RKO (cell line): ENCODE results near the gene CACTIN.

Experiments used
- DNase-seq: peaks from one replicate; pipeline ENCODE4 v3.0.0-alpha.2; 2016; ENCODE audit warnings: low spot score

Gene CACTIN

DNA sequence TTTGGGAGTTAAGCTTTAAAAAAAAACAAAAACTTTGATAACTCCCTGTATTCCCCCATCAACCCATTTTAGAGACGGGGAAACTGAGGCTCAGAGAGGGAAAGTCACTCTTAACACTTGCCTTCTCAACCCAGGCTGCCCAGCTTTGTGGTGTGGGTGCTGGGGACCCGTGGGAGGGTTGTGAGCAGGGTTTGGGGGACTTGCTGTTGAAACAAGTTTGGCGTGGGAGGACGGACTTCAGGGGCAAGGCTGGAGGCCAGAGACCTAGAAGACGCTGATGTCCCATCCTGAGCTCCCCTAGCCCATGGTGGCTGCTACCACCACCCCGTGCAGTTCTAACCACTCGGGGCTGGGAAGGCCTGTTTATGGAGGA lies 747 bp upstream of the CACTIN start:
- no peak for DNase-seq

GRCh38 chr19:3625996-3626472 lies 556 bp downstream of the CACTIN start:
- DNase-seq: peak; percentile 29

- no peak for DNase-seq
Observed at GRCh38 chr19:3623716-3624115, 2.9 kb downstream of the CACTIN start.

GRCh38 chr19:3622224-3622623 lies 4.4 kb downstream of the CACTIN start:
- DNase-seq: no peak

DNA sequence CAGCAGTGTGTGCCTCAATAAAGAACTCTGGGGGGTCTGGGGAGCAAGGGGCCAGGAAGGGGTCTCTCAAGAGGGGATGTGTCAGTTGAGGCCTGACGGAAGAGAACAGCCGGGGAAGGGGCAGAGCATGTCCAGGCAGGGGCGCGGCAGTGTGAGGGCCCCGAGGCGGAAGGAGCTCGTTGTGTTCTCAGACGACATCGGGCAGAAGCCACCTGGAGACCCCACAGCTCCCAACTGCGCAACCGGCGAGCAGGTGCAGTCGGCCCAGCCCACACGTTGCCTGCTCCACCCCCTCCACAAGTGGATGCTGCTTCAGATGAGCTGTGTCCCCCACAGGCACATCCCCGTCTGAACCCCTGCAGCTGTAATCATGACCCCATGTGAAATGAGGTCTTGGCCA lies 4.9 kb downstream of the CACTIN start:
- no peak for DNase-seq

- DNase-seq: no peak
Observed at GRCh38 chr19:3620817-3621547, 5.6 kb downstream of the CACTIN start.

DNA sequence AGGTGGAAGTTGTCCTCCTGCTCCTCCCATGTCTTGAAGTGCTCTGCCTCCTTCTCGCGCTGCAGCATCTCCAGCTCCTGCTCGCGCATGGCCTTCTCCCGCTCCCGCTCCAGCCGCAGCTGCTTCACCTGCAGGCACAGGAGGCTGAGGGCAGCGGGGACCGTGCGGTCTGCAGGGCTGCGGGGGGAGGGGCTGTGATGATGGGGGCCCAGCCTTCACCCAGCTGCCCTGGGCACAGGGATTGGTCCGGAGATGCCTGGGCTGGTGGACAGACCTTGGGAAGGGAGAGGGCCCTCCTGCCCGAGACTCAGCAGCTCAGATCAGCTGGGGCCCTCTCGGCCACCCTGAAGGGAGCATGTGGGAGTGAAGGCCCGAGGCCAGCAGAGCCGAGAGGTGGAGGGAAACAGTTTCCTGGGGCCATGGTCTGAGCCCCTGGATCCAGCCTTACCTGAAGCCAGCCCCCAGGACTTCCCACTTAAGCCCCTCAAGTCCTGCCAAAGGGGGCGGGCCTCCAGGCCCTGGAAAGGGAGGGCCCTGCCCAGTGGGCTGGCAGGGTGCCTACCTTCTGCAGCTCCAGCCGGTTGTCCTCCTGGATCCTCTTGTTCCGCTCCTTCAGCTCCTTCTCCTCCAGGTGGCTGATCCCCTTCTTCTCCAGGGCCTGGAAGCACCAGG lies 6.3 kb downstream of the CACTIN start:
- no peak for DNase-seq

DNA sequence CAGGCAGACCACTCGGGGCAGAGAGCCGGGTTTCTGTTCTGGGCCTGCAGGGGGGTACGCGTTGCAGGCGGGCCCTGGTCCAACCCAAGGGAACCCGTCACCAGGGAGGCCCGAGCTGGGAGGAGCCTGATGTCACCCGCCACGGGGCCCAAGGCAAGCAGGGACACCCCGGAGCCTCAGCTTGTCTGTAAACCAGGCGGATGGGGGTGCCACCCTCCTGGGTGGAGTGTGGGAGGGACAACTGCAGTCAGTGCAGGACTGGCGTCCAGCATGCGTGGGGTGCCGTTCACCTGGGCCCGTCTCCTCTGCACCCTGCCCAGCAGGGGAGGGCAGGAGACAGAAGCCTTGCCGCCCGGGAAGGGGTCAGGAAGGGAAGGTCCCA lies 7.0 kb downstream of the CACTIN start:
- no peak for DNase-seq

GRCh38 chr19:3618811-3619630 lies 7.6 kb downstream of the CACTIN start:
- no peak for DNase-seq

DNA sequence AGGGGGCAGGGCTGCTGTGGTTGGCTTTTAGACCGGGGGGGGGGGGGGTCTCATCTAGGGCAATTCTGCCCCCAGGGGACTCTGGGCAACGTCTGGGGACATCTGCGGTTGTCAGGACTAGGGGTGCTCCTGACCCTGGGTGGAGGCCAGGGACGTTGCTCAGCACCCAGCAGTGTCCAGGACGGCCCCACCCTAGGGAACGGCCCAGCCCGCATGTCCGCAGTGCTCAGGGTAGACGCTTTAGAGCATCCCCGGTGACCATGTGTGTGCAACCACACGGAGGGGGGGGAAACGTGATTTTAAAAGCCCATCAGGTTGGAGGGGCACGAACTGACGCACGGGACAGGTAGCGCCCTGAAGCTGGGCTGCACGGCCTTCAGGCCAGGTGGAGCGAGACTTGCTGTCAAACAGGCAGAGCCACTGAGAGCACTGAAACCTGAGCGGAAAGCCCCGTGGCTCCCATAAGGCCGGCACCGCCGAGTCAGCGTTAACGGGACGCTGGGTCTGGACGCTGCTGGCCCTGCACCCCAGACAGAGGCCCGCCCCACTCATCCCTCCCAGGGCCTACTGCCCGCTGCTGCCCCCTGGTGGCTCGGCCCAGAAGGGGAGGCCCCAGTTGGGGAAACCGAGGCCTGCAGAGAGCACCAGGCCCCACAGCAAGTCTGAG lies 8.3 kb downstream of the CACTIN start:
- DNase-seq: no peak

DNA sequence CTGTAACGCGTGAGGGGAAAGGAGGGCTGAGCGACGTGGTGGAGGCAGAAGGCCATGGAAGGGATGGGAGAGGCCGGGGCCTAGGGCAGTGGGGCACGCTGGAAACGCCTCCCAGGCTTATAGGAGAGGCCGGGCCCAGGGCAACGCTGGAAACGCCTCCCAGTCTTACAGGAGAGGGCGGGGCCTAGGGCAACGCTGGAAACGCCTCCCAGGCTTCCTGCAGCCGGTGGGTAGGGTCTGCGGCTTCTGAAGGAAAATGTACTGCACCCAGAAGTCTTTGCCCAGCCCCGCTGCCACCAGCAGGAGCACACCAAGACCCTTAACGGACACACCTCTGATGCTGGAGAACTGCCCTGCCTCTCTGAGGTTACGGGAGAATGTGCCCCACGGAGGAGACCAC lies 9.1 kb downstream of the CACTIN start:
- DNase-seq: no peak

- DNase-seq: no peak
Observed at GRCh38 chr19:3615524-3616135, 11.0 kb downstream of the CACTIN start.

DNA sequence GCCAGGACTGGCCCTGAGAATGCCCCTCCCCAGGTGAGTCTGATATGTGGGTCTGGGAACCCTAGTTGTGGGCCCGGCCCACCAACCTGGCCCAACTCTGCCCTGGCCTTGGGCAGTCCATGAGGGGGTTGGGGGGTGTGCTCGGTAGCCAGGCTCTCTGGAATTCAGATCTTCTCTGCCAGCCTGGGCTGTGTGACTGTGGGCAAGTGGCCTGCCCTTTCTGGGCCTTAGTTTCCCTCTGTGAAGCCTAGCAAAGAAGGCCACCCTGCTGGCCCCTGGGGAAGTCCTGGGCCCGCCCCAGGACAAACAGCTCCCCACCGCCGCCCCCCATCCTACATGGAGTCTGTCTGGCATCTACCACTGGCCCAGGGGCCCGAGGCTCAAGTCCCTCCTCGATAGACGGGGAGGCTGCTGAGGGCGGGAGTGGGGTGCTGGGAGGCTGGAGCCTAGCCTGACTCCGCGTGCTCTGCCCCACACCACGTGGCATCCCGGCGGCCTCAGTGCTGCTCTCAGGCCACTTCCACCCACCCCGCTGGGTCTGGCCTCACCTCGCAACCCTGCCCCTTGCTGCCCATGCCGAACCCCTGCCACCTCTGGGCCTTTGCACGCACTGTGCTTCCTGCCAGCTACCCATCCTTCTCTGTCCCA lies 11.6 kb downstream of the CACTIN start:
- no peak for DNase-seq

DNA sequence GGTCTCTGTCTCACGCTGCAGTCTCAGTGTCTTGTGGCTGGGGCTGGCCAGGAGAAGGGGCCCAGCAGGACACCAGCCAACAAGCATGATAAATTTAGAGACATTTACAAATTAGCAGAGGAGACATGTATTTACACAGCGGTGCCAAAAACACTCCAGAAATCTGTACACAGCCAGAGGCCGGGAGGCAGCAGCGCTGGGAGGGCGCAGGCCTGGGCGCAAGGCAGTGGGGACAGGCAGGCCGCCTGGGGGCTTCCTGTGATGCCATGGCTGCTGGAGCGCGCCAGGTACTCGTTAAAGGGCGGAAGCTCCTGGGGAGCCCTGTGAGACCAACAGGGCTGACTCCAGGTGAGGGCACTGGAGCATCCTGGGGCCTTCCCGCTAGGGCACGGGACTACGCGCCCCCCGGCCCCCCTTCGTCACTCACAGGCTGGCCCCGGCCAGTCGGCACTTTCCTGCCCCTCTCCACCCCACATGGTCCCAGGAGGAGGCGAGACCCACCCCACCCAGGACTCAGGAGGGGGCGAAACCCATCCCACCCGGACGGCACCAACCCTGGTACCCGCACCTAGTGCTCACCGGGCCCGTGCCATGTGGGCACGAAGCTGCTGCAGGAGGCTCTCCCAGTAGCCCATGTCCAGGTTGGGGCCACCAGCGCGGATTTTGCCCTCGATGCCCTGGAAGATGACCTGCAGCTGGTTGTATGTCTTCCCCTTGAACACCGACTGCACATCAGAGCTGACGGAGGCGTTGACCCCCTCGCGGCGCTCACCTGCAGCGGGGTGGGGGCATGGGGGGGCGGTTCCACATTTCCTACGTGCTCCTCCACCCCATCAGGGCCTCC lies 12.6 kb downstream of the CACTIN start:
- DNase-seq: no peak

DNA sequence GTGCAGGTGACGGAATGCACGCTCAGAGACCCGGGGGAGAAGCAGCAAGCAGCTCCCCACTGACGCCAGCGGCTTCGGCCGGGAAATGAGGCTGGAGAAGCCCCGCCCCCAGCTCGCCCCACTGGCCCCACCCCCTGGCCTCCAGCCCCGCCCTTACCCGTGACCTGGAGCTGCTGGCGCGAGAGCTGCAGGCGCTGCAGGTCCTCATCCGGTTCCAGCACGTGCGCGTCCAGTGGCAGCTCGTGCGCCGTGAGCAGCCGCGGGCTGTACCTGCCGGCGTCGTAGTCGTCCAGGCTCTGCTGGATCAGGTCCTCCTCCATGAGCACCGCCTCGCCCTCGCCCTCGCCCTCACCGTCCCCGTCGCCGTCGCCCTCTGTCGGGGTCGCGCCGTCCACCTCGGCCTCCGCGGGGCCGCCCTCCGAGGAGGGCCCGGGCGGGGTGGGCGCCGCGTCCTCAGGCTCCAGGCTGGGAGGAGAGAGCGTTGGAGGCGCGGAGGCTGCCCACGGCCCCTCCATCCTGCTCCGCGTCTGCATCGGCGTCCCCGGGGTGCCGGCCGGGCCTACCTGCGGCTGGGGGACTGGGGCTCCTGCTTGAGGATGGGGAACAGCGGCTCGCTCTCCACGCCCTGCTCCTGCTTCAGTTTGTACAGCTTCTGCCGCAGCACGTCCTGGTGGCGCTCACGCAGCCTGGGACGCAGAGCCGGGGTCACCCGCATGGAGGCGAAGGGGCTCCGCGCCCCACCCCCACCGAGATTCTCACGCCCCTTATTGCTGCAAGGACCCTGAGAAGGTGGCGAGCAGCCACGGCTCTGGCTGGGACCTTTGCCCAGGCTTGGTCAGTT lies 13.5 kb downstream of the CACTIN start:
- no peak for DNase-seq

DNA sequence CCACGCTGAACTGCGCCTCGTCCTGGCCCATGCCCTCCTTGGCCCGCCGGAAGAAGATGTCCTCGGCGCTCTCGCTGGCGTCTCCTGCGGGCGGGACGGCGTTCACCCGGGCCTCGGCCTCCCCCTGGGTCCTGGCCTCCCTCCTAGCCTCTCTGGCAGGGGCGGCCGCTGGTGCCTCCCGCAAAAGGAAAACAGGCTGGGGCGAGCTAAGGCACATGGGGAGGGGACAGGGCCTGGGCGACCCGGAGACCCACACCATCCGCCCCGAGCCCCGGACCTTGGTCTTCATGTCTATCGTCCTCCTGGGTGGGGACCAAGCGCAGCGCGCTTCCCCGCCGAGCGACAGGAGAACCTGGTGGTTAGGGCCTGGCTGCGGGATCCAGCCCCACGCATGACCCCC lies 14.3 kb downstream of the CACTIN start:
- DNase-seq: no peak

DNA sequence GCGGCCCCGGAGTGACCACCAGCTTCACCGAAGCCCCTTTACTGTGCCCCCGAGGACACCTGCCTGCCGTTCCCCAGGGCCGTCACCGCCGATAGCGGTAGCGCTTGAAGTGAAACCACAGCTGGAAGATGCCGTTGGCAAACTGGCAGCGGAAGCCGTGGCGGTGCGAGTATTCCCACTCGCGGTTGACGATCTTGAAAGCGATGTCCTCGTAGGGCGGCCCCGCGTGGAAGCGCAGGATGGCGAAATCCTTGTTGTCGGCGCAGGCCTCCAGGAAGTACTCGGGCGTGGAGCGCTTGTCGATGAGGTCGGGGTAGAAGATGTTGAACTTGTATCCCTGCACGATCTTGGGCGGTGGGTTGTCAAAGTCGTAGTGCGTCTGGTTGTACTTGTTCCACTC lies 14.7 kb downstream of the CACTIN start:
- no peak for DNase-seq

GRCh38 chr19:3610745-3611717 lies 15.6 kb downstream of the CACTIN start:
- no peak for DNase-seq
